ENCODE results near the gene APAF1. TPM values are rescaled to one million over a fixed set of nuclear protein-coding genes. Genes with fewer than 3 reads are reported as not detected.

The APAF1 gene
- total and polyA plus RNA-seq, 9 of the 15 experiments (the other 6 are each of a cell fraction or from before 2014, with no cell fraction given), result 5.1 to 15.7 (median 9.9) TPM

DNA sequence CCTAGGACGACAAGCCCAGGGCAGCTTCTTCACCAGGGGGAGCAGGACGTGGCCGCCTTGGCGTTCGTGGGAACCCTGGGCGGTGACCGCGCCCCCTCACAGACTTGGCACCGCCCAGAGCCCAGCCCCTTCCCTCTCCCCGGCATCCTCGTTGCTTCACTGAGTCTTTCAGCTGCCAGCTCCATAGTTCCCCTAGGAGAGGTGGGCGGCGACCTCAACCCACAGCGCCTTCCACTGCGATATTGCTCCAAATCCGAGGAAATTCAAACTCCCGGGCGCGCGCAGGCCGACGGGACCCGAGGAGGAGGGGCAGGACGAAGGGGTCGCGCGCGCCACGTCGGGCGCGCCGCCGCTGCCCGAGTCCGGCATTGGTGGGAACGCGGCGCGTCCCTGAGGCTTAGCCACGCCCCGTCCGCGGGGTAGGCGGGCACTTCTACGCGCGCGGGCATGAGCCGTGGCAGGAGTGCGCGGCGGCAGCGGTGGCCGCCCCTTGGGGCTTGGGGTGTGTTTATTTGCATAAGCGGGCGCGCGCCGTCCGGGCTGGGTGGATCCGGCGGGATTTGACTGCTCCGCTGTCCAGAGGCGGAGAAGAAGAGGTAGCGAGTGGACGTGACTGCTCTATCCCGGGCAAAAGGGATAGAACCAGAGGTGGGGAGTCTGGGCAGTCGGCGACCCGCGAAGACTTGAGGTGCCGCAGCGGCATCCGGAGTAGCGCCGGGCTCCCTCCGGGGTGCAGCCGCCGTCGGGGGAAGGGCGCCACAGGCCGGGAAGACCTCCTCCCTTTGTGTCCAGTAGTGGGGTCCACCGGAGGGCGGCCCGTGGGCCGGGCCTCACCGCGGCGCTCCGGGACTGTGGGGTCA, at the start of gene APAF1, which contains the start of gene IKBIP (continued):
- TF ChIP-seq MYBL2 (IDR thresholded peaks at IDR 0.05; ENCODE audit: low read depth) (peak; percentile 65), MYBL2 (CRISPR knock-in tag; IDR thresholded peaks at IDR 0.05; ENCODE audit: borderline replicate concordance) (no peak), NFE2 (IDR thresholded peaks at IDR 0.05; ENCODE audit: low read depth) (no peak), FOXK2 (conservative IDR thresholded peaks at IDR 0.05 in 1 of 2, IDR thresholded peaks at IDR 0.05 in 1 of 2; ENCODE audit: low read depth in 2 of 2) (peak; percentile 50 to 56; a peak in 2 of 4 replicates), RAD51 (IDR thresholded peaks at IDR 0.05; ENCODE audit: borderline replicate concordance, low read depth) (no peak), FUS (optimal IDR thresholded peaks at IDR 0.05; ENCODE audit: low read depth, low read length) (peak; percentile 44), POLR3A (IDR thresholded peaks at IDR 0.05; ENCODE audit: borderline replicate concordance, extremely low read depth, insufficient read depth, insufficient read length) (no peak), ZFPM2 (CRISPR knock-in tag; IDR thresholded peaks at IDR 0.05) (no peak), NEUROD1 (IDR thresholded peaks at IDR 0.05; ENCODE audit: borderline replicate concordance, low read depth, low read length, partially characterized antibody) (peak; percentile 21), ZKSCAN1 (IDR thresholded peaks at IDR 0.05; ENCODE audit: low read depth, low read length) (no peak), TEAD4 (IDR thresholded peaks at IDR 0.05; ENCODE audit: low read length) (peak; percentile 9; the same call in 1 of the 2 replicates), TEAD4 (CRISPR knock-in tag; IDR thresholded peaks at IDR 0.05; ENCODE audit: borderline replicate concordance) (no peak)
- TF ChIP-seq, protein P1, sequence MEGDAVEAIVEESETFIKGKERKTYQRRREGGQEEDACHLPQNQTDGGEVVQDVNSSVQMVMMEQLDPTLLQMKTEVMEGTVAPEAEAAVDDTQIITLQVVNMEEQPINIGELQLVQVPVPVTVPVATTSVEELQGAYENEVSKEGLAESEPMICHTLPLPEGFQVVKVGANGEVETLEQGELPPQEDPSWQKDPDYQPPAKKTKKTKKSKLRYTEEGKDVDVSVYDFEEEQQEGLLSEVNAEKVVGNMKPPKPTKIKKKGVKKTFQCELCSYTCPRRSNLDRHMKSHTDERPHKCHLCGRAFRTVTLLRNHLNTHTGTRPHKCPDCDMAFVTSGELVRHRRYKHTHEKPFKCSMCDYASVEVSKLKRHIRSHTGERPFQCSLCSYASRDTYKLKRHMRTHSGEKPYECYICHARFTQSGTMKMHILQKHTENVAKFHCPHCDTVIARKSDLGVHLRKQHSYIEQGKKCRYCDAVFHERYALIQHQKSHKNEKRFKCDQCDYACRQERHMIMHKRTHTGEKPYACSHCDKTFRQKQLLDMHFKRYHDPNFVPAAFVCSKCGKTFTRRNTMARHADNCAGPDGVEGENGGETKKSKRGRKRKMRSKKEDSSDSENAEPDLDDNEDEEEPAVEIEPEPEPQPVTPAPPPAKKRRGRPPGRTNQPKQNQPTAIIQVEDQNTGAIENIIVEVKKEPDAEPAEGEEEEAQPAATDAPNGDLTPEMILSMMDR (IDR thresholded peaks at IDR 0.05 in 2 of 3, conservative IDR thresholded peaks at IDR 0.05 in 1 of 3; ENCODE audit: insufficient read depth in 2 of 3, low read depth in 1 of 3, low read length in 3 of 3), result peak in 1 of 3 experiments; percentile 13; a peak in 1 of 6 replicates
- TF ChIP-seq, protein P2, sequence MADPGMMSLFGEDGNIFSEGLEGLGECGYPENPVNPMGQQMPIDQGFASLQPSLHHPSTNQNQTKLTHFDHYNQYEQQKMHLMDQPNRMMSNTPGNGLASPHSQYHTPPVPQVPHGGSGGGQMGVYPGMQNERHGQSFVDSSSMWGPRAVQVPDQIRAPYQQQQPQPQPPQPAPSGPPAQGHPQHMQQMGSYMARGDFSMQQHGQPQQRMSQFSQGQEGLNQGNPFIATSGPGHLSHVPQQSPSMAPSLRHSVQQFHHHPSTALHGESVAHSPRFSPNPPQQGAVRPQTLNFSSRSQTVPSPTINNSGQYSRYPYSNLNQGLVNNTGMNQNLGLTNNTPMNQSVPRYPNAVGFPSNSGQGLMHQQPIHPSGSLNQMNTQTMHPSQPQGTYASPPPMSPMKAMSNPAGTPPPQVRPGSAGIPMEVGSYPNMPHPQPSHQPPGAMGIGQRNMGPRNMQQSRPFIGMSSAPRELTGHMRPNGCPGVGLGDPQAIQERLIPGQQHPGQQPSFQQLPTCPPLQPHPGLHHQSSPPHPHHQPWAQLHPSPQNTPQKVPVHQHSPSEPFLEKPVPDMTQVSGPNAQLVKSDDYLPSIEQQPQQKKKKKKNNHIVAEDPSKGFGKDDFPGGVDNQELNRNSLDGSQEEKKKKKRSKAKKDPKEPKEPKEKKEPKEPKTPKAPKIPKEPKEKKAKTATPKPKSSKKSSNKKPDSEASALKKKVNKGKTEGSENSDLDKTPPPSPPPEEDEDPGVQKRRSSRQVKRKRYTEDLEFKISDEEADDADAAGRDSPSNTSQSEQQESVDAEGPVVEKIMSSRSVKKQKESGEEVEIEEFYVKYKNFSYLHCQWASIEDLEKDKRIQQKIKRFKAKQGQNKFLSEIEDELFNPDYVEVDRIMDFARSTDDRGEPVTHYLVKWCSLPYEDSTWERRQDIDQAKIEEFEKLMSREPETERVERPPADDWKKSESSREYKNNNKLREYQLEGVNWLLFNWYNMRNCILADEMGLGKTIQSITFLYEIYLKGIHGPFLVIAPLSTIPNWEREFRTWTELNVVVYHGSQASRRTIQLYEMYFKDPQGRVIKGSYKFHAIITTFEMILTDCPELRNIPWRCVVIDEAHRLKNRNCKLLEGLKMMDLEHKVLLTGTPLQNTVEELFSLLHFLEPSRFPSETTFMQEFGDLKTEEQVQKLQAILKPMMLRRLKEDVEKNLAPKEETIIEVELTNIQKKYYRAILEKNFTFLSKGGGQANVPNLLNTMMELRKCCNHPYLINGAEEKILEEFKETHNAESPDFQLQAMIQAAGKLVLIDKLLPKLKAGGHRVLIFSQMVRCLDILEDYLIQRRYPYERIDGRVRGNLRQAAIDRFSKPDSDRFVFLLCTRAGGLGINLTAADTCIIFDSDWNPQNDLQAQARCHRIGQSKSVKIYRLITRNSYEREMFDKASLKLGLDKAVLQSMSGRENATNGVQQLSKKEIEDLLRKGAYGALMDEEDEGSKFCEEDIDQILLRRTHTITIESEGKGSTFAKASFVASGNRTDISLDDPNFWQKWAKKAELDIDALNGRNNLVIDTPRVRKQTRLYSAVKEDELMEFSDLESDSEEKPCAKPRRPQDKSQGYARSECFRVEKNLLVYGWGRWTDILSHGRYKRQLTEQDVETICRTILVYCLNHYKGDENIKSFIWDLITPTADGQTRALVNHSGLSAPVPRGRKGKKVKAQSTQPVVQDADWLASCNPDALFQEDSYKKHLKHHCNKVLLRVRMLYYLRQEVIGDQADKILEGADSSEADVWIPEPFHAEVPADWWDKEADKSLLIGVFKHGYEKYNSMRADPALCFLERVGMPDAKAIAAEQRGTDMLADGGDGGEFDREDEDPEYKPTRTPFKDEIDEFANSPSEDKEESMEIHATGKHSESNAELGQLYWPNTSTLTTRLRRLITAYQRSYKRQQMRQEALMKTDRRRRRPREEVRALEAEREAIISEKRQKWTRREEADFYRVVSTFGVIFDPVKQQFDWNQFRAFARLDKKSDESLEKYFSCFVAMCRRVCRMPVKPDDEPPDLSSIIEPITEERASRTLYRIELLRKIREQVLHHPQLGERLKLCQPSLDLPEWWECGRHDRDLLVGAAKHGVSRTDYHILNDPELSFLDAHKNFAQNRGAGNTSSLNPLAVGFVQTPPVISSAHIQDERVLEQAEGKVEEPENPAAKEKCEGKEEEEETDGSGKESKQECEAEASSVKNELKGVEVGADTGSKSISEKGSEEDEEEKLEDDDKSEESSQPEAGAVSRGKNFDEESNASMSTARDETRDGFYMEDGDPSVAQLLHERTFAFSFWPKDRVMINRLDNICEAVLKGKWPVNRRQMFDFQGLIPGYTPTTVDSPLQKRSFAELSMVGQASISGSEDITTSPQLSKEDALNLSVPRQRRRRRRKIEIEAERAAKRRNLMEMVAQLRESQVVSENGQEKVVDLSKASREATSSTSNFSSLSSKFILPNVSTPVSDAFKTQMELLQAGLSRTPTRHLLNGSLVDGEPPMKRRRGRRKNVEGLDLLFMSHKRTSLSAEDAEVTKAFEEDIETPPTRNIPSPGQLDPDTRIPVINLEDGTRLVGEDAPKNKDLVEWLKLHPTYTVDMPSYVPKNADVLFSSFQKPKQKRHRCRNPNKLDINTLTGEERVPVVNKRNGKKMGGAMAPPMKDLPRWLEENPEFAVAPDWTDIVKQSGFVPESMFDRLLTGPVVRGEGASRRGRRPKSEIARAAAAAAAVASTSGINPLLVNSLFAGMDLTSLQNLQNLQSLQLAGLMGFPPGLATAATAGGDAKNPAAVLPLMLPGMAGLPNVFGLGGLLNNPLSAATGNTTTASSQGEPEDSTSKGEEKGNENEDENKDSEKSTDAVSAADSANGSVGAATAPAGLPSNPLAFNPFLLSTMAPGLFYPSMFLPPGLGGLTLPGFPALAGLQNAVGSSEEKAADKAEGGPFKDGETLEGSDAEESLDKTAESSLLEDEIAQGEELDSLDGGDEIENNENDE (IDR thresholded peaks at IDR 0.05; ENCODE audit: low read depth, low read length), result no peak

Measured in K562 (cell line).